Measurements from ENCODE around the gene UGT8. TPM values are rescaled to one million over a fixed set of nuclear protein-coding genes. Genes with fewer than 3 reads are reported as not detected.

The UGT8 gene
- total RNA-seq, 4 donors from 2014 or later: 36.0 to 81.1 (median 60.8) TPM

GRCh38 chr4:114599903-114600552 lies 1.4 kb downstream of the UGT8 start:
- H3K36me3 ChIP-seq: no peaks in the 10 kb centered on the region
- DNase-seq (ENCODE audit: low spot score in 2 of 2): no peak
- no peak for TF ChIP-seq CTCF (IDR thresholded peaks at IDR 0.05)
- no peak for TF ChIP-seq POLR2A (IDR thresholded peaks at IDR 0.05)
- no peak for TF ChIP-seq EP300 (IDR thresholded peaks at IDR 0.05)
- H3K9me3 ChIP-seq: no peaks in the 10 kb centered on the region
- peak overlapping the region; percentile 55 to 87 (median 83) for H3K27ac ChIP-seq
- H3K4me3 ChIP-seq: peak overlapping the region; percentile 40 to 69 (median 60)
- WGBS, 2 donors: 23 to 30% methylated on average over 15 of the region's 15 CpGs
- H3K4me1 ChIP-seq: peaks cover 0 to 16% (median 3%) of the 10 kb centered on the region in 4 donors
- peaks cover 0 to 13% of the 10 kb centered on the region in 2 donors for H3K27me3 ChIP-seq

DNA sequence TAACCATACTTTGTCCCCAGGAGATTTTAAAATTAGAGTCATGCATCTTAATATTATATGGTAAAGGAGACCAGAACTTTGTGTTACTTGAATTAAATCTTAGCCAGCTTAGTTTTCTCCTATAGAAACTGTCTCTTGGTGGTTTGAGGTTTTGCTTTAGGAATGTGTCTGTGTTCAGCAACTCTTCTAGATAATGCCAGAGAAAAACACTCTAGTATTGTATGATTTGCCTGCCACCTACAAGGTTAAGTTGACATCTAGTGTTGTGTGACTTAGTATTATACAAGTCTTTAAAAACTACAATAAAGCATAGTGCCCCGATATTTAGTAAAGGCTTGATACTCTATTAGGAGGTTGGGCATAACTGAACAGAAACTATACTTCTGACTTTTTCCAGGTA lies 2.1 kb downstream of the UGT8 start:
- 70 to 84% methylated on average over 1 of the region's 1 CpG for WGBS, 2 donors
- Histone ChIP-seq H3K27ac (peak overlapping the region in 3 of 4 donors; percentile 83 to 87 (median 83)), H3K9me3 (no peaks in the 10 kb centered on the region), H3K36me3 (no peaks in the 10 kb centered on the region), H3K27me3 (peaks cover 0 to 13% of the 10 kb centered on the region in 2 donors), H3K4me1 (peaks cover 0 to 16% (median 3%) of the 10 kb centered on the region in 4 donors), H3K4me3 (peak overlapping the region in 2 of 4 donors; percentile 40 to 69)
- TF ChIP-seq CTCF (IDR thresholded peaks at IDR 0.05) (no peak), POLR2A (IDR thresholded peaks at IDR 0.05) (no peak), EP300 (IDR thresholded peaks at IDR 0.05) (no peak)
- DNase-seq (ENCODE audit: low spot score in 2 of 2): no peak

DNA sequence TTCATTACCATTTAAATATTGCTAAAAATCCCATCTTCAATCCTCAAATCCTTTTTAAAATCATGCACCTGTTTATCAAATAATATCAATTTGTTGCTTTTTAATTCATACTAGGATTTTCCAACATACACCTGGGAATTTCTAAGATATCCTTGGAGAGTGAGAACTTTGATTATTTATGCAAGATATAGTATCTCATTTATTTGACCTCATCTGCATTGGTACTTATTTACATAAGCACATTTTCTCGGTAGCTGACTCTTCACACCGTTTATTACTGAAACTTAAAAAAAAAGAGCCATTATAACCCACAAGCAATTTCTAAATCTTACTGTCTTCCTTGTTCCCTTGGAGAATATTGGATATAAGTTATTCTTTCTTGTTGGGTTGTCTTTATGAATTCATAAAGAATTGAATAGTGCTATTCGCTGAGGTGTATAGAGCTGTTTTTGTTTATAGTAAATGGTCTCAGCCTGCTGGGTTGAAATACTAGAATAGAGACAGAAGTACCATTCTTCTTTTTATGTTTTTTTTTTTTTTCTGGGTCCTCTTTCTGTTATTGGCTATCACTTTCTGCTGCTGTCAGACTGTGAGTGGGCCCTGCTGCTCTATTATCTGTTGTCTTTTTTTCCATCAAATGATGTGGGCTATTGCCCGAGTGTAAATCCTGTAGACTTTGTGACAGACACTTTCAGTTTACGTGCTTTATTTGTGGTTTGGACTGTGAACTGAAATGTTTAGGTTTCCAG lies 2.9 kb downstream of the UGT8 start:
- Histone ChIP-seq H3K27ac (peak overlapping the region in 2 of 4 donors; percentile 55 to 87), H3K4me3 (peak overlapping the region in 2 of 4 donors; percentile 10 to 69), H3K4me1 (peaks cover 0 to 16% (median 3%) of the 10 kb centered on the region in 4 donors), H3K9me3 (no peaks in the 10 kb centered on the region), H3K36me3 (no peaks in the 10 kb centered on the region), H3K27me3 (peaks cover 0 to 13% of the 10 kb centered on the region in 2 donors)
- TF ChIP-seq EP300 (IDR thresholded peaks at IDR 0.05): no peak
- DNase-seq (ENCODE audit: low spot score in 2 of 2): no peak
- WGBS, 2 donors: 43 to 45% methylated on average over 5 of the region's 5 CpGs

GRCh38 chr4:114603497-114603896 lies 4.9 kb downstream of the UGT8 start:
- H3K36me3 ChIP-seq: no peaks in the 10 kb centered on the region
- peaks cover 0 to 8% (median 0%) of the 10 kb centered on the region in 4 donors for H3K4me1 ChIP-seq
- 69 to 79% methylated on average over 5 of the region's 5 CpGs for WGBS, 2 donors
- H3K27ac ChIP-seq: peak overlapping the region in 2 of 4 donors; percentile 4 to 18
- TF ChIP-seq POLR2A (IDR thresholded peaks at IDR 0.05): no peak
- no peak for TF ChIP-seq EP300 (IDR thresholded peaks at IDR 0.05)
- no peak for TF ChIP-seq CTCF (IDR thresholded peaks at IDR 0.05)
- no peaks in the 10 kb centered on the region for H3K9me3 ChIP-seq
- H3K4me3 ChIP-seq: no peak overlapping the region
- no peak for DNase-seq (ENCODE audit: low spot score in 2 of 2)
- peaks cover 0 to 6% of the 10 kb centered on the region in 2 donors for H3K27me3 ChIP-seq

GRCh38 chr4:114606245-114606644 lies 7.6 kb downstream of the UGT8 start:
- DNase-seq (ENCODE audit: low spot score in 2 of 2): no peak
- WGBS, 2 donors: 74 to 89% methylated on average over 2 of the region's 2 CpGs
- H3K9me3 ChIP-seq: no peaks in the 10 kb centered on the region
- H3K36me3 ChIP-seq: no peaks in the 10 kb centered on the region
- no peaks in the 10 kb centered on the region for H3K27me3 ChIP-seq
- no peaks in the 10 kb centered on the region for H3K4me1 ChIP-seq
- no peak for TF ChIP-seq POLR2A (IDR thresholded peaks at IDR 0.05)
- TF ChIP-seq CTCF (IDR thresholded peaks at IDR 0.05): no peak
- TF ChIP-seq EP300 (IDR thresholded peaks at IDR 0.05): no peak
- no peak overlapping the region for H3K4me3 ChIP-seq
- H3K27ac ChIP-seq: no peak overlapping the region
